Panc1 (cell line): Measurements from ENCODE around the gene SCYL2.

ENCODE experiments used
- POLR2AphosphoS5 ChIP-seq: IDR thresholded peaks from 2 replicates; pipeline ENCODE4 v1.6.1; 2012; ENCODE audit warnings: mild to moderate bottlenecking, low read depth, low read length, moderate library complexity
- SIN3A ChIP-seq: IDR thresholded peaks from 2 replicates; pipeline ENCODE4 v1.6.1; 2012; ENCODE audit warnings: low read depth, mild to moderate bottlenecking, low read length, moderate library complexity, borderline replicate concordance; ENCODE audit not compliant: insufficient read depth
- TF ChIP-seq, protein P1 (sequence below): fragments of 450-650 bp; IDR thresholded peaks from 2 replicates; pipeline ENCODE4 v1.5.1; 2017; ENCODE audit warnings: mild to moderate bottlenecking

DNA sequence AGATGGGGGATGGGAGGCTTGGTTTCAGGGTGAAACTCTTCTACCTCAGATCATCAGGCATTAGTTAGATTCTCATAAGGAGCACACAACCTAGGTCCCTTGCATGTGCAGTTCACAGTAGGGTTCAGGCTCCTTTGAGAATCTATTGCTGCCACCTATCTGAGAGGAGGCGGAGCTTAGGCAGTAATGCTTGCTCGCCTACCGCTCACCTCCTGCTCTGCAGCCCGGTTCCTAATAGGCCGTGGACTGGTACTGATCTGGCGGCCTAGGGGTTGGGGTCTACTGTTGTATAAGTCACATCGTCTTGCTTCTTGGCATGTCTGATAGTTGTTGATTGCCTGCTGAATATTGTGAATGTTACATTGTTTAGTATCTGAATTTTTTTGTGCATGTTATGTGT lies 12.2 kb downstream of the SCYL2 start:
- TF ChIP-seq POLR2AphosphoS5: no peak
- TF ChIP-seq, protein P1, sequence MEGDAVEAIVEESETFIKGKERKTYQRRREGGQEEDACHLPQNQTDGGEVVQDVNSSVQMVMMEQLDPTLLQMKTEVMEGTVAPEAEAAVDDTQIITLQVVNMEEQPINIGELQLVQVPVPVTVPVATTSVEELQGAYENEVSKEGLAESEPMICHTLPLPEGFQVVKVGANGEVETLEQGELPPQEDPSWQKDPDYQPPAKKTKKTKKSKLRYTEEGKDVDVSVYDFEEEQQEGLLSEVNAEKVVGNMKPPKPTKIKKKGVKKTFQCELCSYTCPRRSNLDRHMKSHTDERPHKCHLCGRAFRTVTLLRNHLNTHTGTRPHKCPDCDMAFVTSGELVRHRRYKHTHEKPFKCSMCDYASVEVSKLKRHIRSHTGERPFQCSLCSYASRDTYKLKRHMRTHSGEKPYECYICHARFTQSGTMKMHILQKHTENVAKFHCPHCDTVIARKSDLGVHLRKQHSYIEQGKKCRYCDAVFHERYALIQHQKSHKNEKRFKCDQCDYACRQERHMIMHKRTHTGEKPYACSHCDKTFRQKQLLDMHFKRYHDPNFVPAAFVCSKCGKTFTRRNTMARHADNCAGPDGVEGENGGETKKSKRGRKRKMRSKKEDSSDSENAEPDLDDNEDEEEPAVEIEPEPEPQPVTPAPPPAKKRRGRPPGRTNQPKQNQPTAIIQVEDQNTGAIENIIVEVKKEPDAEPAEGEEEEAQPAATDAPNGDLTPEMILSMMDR: no peak
- TF ChIP-seq SIN3A: no peak
